Measurements from ENCODE around the gene ATE1. TPM values are rescaled to one million over a fixed set of nuclear protein-coding genes. Genes with fewer than 3 reads are reported as not detected.

ATE1 gene
- total RNA-seq, 3 donors from 2014 or later (not counting 1 experiment from before 2014, with no cell fraction given), result 30.4 to 40.6 (median 30.5) TPM

GRCh38 chr10:121754666-121755065 lies 173.2 kb downstream of the ATE1 start:
- H3K27me3 Mint-ChIP-seq (ENCODE audit: low read depth in 2 of 2), result no peaks in the 10 kb centered on the region
- no peak overlapping the region for H3K27ac ChIP-seq (ENCODE audit: low read length)
- H3K36me3 ChIP-seq (ENCODE audit: control insufficient read depth, insufficient read depth, low read length), result no peaks in the 10 kb centered on the region
- ATAC-seq, result no peak
- TF ChIP-seq, protein P1, sequence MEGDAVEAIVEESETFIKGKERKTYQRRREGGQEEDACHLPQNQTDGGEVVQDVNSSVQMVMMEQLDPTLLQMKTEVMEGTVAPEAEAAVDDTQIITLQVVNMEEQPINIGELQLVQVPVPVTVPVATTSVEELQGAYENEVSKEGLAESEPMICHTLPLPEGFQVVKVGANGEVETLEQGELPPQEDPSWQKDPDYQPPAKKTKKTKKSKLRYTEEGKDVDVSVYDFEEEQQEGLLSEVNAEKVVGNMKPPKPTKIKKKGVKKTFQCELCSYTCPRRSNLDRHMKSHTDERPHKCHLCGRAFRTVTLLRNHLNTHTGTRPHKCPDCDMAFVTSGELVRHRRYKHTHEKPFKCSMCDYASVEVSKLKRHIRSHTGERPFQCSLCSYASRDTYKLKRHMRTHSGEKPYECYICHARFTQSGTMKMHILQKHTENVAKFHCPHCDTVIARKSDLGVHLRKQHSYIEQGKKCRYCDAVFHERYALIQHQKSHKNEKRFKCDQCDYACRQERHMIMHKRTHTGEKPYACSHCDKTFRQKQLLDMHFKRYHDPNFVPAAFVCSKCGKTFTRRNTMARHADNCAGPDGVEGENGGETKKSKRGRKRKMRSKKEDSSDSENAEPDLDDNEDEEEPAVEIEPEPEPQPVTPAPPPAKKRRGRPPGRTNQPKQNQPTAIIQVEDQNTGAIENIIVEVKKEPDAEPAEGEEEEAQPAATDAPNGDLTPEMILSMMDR (IDR thresholded peaks at IDR 0.05), result no peak
- H3K4me1 Mint-ChIP-seq, result peaks cover 9 to 13% of the 10 kb centered on the region in 2 donors
- H3K4me3 ChIP-seq (ENCODE audit: low read length), result no peak overlapping the region
- intact Hi-C loops (cut with micrococcal nuclease), result no loop called here
- no peaks in the 10 kb centered on the region for H3K27me3 ChIP-seq (ENCODE audit: control insufficient read depth, insufficient read depth, low read length)
- peaks cover 18% of the 10 kb centered on the region for H3K9me3 ChIP-seq (ENCODE audit: control insufficient read depth, insufficient read depth, low read length)
- H3K27ac Mint-ChIP-seq, result no peak overlapping the region
- H3K4me1 ChIP-seq (ENCODE audit: control insufficient read depth, insufficient read depth, low read length), result no peaks in the 10 kb centered on the region
- peaks cover 11 to 17% of the 10 kb centered on the region in 2 donors for H3K9me3 Mint-ChIP-seq
- DNase-seq, result no peak
- H3K4me3 Mint-ChIP-seq, result no peak overlapping the region
- no CpG with 5 or more reads among the region's 1 CpG for WGBS (ENCODE audit: insufficient coverage)
- H3K36me3 Mint-ChIP-seq, result peaks cover 34% of the 10 kb centered on the region

DNA sequence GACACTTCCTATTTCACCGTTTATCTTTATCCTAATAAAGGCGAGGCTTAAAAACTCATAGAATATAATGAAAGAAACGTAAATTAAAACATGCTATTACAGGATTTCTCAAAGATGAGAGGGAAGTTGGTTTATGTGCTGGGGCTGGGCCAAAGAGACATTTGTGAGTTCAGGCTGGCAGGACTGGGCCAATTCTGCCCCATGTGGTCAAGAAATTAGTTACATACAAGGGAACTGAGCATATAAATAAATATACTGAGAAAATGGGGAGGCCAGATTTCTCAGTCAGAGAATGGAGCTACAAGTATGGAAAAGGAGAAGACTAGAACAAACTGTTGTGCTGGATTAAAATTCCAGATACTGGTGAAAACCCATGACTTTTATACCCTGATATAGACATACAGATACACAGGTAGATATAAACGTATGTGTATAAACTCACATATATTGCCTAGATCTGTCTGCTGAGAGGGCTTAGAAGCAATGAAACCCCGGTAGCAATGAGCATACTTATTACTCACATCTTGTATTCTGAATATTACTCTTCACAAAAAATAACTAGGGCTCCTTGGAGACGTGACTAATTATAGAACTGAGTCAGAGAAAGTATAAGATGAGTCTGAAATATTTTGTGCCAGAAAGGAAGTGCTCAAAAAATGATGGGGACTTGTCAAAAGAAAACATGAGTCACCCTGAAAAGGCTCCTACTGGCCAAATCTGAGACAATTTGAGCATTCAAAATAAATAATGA lies 173.9 kb downstream of the ATE1 start:
- Mint-ChIP-seq H3K27ac (no peak overlapping the region), H3K4me3 (no peak overlapping the region), H3K4me1 (peaks cover 9 to 13% of the 10 kb centered on the region in 2 donors), H3K27me3 (ENCODE audit: low read depth in 2 of 2) (no peaks in the 10 kb centered on the region), H3K36me3 (peaks cover 31% of the 10 kb centered on the region), H3K9me3 (peaks cover 11 to 17% of the 10 kb centered on the region in 2 donors)
- DNase-seq, result no peak
- TF ChIP-seq, protein P1 (IDR thresholded peaks at IDR 0.05), result no peak
- Histone ChIP-seq H3K36me3 (ENCODE audit: control insufficient read depth, insufficient read depth, low read length) (no peaks in the 10 kb centered on the region), H3K9me3 (ENCODE audit: control insufficient read depth, insufficient read depth, low read length) (peaks cover 18% of the 10 kb centered on the region), H3K27ac (ENCODE audit: low read length) (no peak overlapping the region), H3K4me1 (ENCODE audit: control insufficient read depth, insufficient read depth, low read length) (no peaks in the 10 kb centered on the region), H3K27me3 (ENCODE audit: control insufficient read depth, insufficient read depth, low read length) (no peaks in the 10 kb centered on the region), H3K4me3 (ENCODE audit: low read length) (no peak overlapping the region)
- WGBS (ENCODE audit: insufficient coverage), result 86% methylated on average over 2 of the region's 6 CpGs
- intact Hi-C loops (cut with micrococcal nuclease), result no loop called here
- no peak for ATAC-seq

DNA sequence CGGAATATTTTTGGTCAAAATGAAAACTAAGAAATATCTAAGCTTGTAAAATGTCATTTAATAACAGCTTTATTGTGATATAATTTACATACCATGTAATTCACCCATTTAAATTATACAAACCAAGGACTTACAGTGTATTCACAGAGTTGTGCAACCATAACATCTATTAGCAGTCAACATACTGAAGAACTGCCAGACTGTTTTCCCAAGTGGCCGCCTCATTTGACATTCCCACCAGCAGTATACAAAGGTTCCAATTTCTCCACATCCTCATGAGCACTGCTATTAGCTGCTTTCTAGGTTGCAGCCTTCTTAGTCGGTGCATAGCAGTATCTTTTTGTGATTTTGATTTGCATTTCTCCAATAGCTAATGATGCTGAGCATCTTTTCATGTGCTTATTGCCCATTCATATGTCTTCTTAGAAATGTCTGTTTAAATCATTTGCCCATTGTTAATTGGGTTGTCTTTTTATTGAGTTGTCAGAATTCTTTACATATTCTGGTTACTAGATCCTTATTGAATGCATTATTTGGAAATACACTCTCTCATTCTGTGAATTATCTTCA lies 176.6 kb downstream of the ATE1 start:
- H3K27me3 ChIP-seq (ENCODE audit: control insufficient read depth, insufficient read depth, low read length), result no peaks in the 10 kb centered on the region
- peaks cover 13% of the 10 kb centered on the region for H3K36me3 Mint-ChIP-seq
- H3K27ac Mint-ChIP-seq, result no peak overlapping the region

More for the DNA sequence above, 176.6 kb downstream of the ATE1 start:
- intact Hi-C loops (cut with micrococcal nuclease), result no loop called here
- Histone ChIP-seq H3K36me3 (ENCODE audit: control insufficient read depth, insufficient read depth, low read length) (no peaks in the 10 kb centered on the region), H3K9me3 (ENCODE audit: control insufficient read depth, insufficient read depth, low read length) (peaks cover 5% of the 10 kb centered on the region), H3K27ac (ENCODE audit: low read length) (no peak overlapping the region), H3K4me1 (ENCODE audit: control insufficient read depth, insufficient read depth, low read length) (no peaks in the 10 kb centered on the region), H3K4me3 (ENCODE audit: low read length) (no peak overlapping the region)
- ATAC-seq (no peak), DNase-seq (no peak)
- TF ChIP-seq, protein P1 (IDR thresholded peaks at IDR 0.05), result no peak
- Mint-ChIP-seq H3K9me3 (peaks cover 2 to 5% of the 10 kb centered on the region in 2 donors), H3K4me1 (peaks cover 9 to 19% of the 10 kb centered on the region in 2 donors), H3K4me3 (no peak overlapping the region), H3K27me3 (ENCODE audit: low read depth in 2 of 2) (no peaks in the 10 kb centered on the region)
- 98% methylated on average over 2 of the region's 3 CpGs for whole genome bisulfite sequencing (ENCODE audit: insufficient coverage)
